ENCODE results near the gene ATP8B4.

GRCh38 chr15:50137330-50137761, 18.3 kb upstream of the ATP8B4 start:
- TF ChIP-seq SIN3A (IDR thresholded peaks at IDR 0.05; ENCODE audit: borderline replicate concordance, insufficient read depth, low read depth, low read length) (no peak), REST (IDR thresholded peaks at IDR 0.05; ENCODE audit: insufficient read depth in 1 of 2, low read depth in 2 of 2, low read length in 1 of 2) (no peak)

All from Panc1 (cell line).